GM21529 (cell line): ENCODE data around the gene IL12A.

Experiments used
- ATAC-seq: cut with Tn5 transposase; IDR thresholded peaks from one replicate; pipeline ENCODE4 v1.9.1; 2021; ENCODE audit not compliant: unreplicated experiment

IL12A gene

GRCh38 chr3:159989973-159990846 is 1.6 kb downstream of the IL12A start:
- no peak for ATAC-seq

GRCh38 chr3:159991591-159991990 is 3.0 kb downstream of the IL12A start:
- no peak for ATAC-seq

GRCh38 chr3:159992589-159992988 is 4.0 kb downstream of the IL12A start:
- no peak for ATAC-seq

- ATAC-seq, result no peak
Measured at GRCh38 chr3:159994182-159994581, 5.5 kb downstream of the IL12A start.

- no peak for ATAC-seq
Measured at GRCh38 chr3:159995091-159995490, 6.5 kb downstream of the IL12A start.

GRCh38 chr3:159996018-159996417 is 7.4 kb downstream of the IL12A start:
- ATAC-seq, result no peak

- ATAC-seq, result no peak
Measured at GRCh38 chr3:159996959-159997358, 8.3 kb downstream of the IL12A start.

- ATAC-seq, result no peak
Measured at GRCh38 chr3:160001148-160001760, 12.6 kb downstream of the IL12A start.

GRCh38 chr3:160001850-160002623 is 13.4 kb downstream of the IL12A start:
- no peak for ATAC-seq

GRCh38 chr3:160003520-160004128 is 15.0 kb downstream of the IL12A start:
- peak; percentile 79 for ATAC-seq

GRCh38 chr3:160005004-160005403 is 16.4 kb downstream of the IL12A start:
- ATAC-seq, result no peak

GRCh38 chr3:160006282-160007163 is 17.9 kb downstream of the IL12A start:
- peak; percentile 40 for ATAC-seq

- ATAC-seq, result no peak
Measured at GRCh38 chr3:160008961-160009360, 20.3 kb downstream of the IL12A start.

- peak; percentile 19 for ATAC-seq
Measured at GRCh38 chr3:160009525-160009924, 20.9 kb downstream of the IL12A start.

- ATAC-seq, result peak; percentile 69
Measured at GRCh38 chr3:160010578-160010977, 21.9 kb downstream of the IL12A start.

- ATAC-seq, result peak; percentile 77
Measured at GRCh38 chr3:160012108-160012507, 23.5 kb downstream of the IL12A start.

- ATAC-seq, result no peak
Measured at GRCh38 chr3:160016972-160017371, 28.3 kb downstream of the IL12A start.

GRCh38 chr3:160018959-160019358 is 30.3 kb downstream of the IL12A start:
- ATAC-seq, result no peak

GRCh38 chr3:160020057-160020711 is 31.5 kb downstream of the IL12A start:
- no peak for ATAC-seq

- no peak for ATAC-seq
Measured at GRCh38 chr3:160022068-160022467, 33.4 kb downstream of the IL12A start.
